GM18867 (cell line): ENCODE results near the gene HBG1.
"Not testable (repeated sequence)": the region's sequence is repeated elsewhere in the genome, so short reads cannot be mapped to it uniquely, and the experiment has no call there.

Source experiments
- ATAC-seq: cut with Tn5 transposase; IDR thresholded peaks from one replicate; pipeline ENCODE4 v1.9.1; 2021; ENCODE audit warnings: mild to moderate bottlenecking, moderate library complexity; ENCODE audit not compliant: unreplicated experiment

The HBG1 gene

GRCh38 chr11:5279471-5280090 lies 29.9 kb upstream of the HBG1 start:
- ATAC-seq, result no peak

GRCh38 chr11:5277807-5278382 lies 28.2 kb upstream of the HBG1 start:
- ATAC-seq, result peak; percentile 60

GRCh38 chr11:5276697-5277096 lies 27.0 kb upstream of the HBG1 start:
- no peak for ATAC-seq

- no peak for ATAC-seq
Observed at GRCh38 chr11:5275369-5276110, 25.9 kb upstream of the HBG1 start.

GRCh38 chr11:5274395-5274794 lies 24.7 kb upstream of the HBG1 start:
- ATAC-seq, result no peak

- ATAC-seq, result peak; percentile 74
Observed at GRCh38 chr11:5272395-5273017, 22.8 kb upstream of the HBG1 start.

GRCh38 chr11:5269715-5270147 lies 20.1 kb upstream of the HBG1 start, which contains the start of gene HBE1:
Gene HBE1 (minus strand): TSS chr11:5269945. CDS start chr11:5269890, 55 bp downstream.
- ATAC-seq, result no peak

- ATAC-seq, result no peak
Observed at GRCh38 chr11:5267033-5267563, 17.4 kb upstream of the HBG1 start.

- ATAC-seq, result no peak
Observed at GRCh38 chr11:5266609-5267008, 17.0 kb upstream of the HBG1 start.

- no peak for ATAC-seq
Observed at GRCh38 chr11:5265832-5266231, 16.2 kb upstream of the HBG1 start.

- no peak for ATAC-seq
Observed at GRCh38 chr11:5258543-5259262, 9.0 kb upstream of the HBG1 start.

- ATAC-seq, result no peak
Observed at GRCh38 chr11:5257296-5257695, 7.6 kb upstream of the HBG1 start.

GRCh38 chr11:5254646-5255413 lies 5.2 kb upstream of the HBG1 start, which contains the start of gene HBG2:
Gene HBG2 (minus strand): TSS chr11:5254781. CDS start chr11:5254728, 53 bp downstream.
- ATAC-seq, result not testable (repeated sequence)

- not testable (repeated sequence) for ATAC-seq
Observed at GRCh38 chr11:5254023-5254422, 4.4 kb upstream of the HBG1 start.

GRCh38 chr11:5253440-5253839 lies 3.8 kb upstream of the HBG1 start:
- ATAC-seq, result not testable (repeated sequence)

- ATAC-seq, result no peak
Observed at GRCh38 chr11:5252919-5253265, 3.2 kb upstream of the HBG1 start.

GRCh38 chr11:5252192-5252918 lies 2.7 kb upstream of the HBG1 start:
- ATAC-seq, result no peak

- ATAC-seq, result no peak
Observed at GRCh38 chr11:5251746-5252145, 2.1 kb upstream of the HBG1 start.

GRCh38 chr11:5250543-5251204 lies 1.0 kb upstream of the HBG1 start:
- no peak for ATAC-seq
